Activated CD8-positive, alpha-beta memory T cell treated with anti-CD3 and anti-CD28 coated beads for 48 hours (primary cell): ENCODE measurements around the gene CASR.

Experiments
- DNase-seq, 3 experiments: peaks; one replicate each; pipeline ENCODE4 v3.0.0-alpha.2; 2020; ENCODE audit warnings: low read depth in 2 of 3, low spot score in 2 of 3

The CASR gene

DNA sequence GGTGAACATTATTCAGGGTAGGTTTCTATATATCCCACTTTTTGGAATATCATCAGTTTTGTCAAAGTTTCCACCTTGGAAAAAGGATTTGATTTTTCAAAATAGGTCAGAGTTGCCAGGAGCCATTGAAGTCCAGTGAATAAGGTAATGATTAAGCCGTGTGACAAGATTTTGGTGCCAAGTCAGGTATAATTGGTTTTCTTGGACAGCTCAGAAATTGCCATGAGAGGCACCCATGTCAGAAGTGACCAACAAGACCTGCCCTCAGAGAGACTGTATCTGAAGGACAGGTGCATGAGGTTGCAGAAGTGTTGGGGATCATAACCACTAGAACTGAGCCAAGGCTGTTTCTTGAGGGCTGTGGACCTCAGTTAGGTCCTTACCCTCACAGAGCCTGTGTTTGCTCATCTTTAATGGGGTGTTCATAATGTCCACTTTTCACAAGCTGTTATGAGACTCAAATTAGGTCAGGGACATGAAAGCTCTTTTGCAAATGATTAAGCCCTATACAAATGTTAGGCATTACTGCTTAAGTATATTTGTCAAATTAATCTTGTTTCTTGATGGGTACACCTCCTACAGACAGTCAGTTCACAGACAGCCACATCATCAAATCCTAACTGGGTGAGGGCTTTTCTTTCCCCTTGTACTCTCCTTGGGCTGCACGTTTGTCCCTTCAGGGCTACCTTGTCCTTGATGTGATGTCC lies 32.3 kb downstream of the CASR start:
- DNase-seq, result no peak

DNA sequence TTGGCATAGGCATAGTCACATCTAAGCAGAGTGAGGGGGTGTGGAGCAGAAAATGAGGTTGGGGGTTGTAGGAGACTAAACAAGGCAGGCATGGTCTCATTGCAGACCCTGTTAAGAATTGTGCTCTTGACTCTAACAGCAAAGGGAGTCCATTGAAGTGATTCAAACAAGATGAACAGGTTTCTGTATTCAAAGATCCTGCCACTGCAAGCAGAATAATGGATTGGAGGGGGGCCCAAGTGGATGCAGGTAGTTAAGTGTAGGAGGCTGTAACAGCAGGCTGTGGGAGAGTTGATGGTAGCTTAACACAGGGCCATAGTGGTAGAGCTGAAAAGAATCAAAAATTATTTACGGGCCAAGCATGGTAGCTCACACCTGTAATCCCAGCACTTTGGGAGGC lies 34.4 kb downstream of the CASR start:
- DNase-seq, result no peak

DNA sequence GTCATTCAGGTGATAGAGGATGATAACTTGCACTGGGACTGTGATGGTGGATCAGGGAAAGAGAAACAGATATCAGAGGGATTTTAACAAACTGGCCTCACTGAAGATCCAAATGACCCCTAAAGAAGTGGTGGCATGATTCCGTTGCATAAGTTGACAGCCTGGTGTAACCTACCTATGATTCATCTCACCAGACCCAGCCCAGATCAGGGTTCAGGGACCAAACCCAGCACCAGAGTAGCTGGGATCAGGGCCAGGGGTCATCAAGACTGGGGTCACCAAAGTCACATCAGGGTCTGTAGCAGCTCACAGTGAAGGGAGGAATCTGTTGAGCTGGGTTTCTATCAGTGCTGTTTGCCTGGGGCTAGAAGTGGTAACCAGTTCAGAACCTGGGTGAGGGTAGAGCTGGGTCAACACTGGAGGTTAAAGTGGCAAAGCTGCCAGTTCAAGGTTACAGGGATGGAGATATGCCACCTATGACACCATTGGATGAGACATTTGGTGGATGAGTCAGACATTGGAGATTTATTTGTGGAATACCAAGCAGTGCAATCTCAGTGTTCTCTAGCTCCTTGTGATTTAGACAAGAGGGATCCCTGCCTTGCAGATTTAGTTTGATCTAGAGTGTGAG lies 35.9 kb downstream of the CASR start:
- DNase-seq, result no peak

DNA sequence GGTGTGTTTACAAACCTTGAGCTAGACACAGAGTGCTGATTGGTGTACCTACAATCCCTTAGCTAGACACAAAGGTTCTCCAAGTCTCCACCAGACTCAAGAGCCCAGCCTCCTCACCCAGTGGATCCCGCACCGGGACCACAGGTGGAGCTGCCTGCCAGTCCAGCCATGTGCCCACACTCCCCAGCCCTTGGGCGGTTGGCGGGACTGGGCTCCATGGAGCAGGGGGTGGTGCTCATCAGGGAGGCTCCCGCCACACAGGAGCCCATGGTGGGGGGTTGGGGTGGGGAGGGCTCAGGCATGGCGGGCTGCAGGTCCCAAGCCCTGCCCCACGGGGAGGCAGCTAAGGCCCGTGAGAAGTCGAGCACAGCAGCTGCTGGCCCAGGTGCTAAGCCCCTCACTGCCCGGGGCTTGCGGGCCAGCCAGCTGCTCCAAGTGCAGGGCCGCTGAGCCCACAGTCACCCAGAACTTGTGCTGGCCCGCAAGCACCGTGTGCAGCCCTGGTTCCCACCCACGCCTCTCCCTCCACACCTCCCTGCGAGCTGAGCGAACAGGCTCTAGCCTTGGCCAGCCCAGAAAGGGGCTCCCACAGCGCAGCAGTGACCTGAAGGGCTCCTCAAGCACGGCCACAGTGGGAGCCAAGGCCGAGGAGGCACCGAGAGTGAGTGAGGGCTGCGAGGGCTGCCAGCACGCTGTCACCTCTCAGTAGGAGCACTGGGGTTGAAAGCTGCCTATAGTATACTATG lies 43.7 kb downstream of the CASR start:
- DNase-seq, result no peak

DNA sequence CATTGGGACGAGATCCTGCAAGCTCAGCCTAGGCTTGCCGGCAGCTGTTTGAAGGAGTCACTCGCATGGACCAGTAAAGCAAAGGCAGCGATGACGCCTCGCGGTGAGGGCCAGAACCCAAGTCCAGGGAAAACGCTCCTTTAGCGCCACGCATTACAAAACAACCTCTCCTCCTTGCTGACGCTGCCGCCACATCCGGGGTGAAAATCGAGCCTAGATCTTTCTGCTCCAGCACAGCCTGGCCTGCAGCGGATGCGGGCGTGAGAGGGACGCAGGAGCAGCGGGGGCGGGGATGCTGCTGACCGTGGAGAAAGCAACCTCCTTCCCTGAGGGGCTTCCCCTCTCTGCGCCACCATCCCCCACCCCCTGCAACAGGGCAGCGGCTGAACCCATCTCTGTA lies 46.7 kb downstream of the CASR start:
- no peak for DNase-seq

DNA sequence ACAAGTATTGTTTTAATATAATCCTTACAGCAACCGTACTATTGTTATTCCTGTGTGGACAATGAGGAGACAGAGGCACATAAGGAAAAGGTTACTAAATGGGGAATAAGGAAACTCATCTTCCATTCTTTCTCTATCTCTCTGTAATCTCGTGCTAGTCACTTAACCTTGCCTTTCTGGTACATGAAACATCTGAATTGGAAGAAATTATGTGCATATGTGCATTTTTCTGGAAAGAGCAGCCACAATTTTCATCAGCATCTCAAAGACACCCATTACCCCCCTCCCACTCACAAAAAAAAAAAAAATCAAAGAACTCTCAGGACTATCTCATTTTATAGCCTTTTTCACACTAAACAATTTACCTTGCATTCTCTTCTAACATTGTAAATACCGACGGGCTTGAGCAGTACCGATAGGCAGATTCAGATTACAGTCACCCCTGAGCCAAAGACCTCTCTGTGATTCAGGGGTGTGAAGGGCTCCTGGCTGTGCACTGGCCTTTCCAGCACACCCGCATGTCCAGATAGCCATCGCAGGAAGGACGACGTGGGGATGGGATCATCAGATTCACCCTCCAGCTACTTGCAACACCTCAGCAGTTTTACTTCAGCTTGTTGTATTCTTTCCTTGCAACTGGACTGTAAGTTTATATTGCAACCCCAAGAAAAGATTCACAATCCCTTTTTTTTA lies 48.1 kb downstream of the CASR start:
- no peak for DNase-seq

DNA sequence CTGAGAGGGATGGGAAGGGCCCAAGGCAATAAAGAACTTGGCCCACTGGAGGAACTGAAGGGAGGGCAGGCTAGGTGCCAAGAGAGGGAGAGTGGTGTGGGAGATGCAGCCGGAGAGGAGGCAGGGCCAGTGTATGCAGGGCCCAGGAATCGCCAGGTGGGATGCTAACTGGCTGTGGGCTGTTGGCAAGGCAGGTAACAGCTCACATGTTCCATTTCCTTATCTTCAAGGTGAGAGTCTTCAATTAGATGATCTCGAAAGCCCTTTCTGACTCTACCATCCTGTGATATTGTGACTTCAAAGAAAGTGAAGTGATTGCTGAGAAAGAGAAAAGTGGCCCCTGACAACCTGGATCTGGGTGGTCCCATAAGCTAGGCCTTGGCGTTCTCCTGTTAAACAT lies 49.0 kb downstream of the CASR start:
- DNase-seq, result no peak

DNA sequence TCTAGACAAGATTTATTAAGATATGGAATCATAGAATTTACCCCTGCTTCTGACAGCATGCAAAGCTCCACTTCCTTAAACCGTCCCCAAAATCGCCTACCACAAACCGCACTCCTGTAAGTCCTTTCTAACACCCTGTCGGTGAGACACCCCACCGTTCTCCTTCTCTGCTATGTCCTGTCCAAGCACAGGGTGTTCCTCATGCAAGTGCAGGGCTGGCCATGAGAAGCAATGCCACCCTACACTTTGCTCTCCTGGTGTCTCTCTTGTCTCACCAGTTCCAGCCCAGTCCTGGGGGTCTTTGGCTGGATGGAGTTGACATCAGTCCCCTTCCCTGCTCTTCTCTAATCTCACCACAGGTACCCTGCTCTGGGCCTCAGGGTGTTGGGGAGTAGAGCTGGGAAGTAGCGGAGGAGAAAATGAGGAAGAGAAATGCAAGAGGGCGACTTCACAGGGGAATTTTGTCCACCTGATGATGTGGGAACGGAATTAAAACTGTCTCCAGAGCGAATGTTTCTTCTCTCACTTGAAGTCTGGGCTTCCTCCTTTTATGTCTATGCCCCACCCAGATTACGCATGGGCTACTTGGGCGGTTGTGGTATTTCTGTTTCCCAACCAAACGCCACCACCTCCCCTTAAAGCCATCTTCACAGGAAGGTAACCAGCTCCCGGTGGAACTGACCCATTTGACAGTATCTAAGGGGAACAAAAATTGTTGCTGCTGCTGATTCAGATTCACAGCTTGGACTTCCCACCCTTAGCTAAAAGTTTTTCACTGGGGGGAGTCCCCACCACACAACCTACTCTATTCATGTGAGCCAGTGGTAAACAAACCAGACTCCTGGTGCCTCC lies 49.9 kb downstream of the CASR start:
- no peak for DNase-seq

DNA sequence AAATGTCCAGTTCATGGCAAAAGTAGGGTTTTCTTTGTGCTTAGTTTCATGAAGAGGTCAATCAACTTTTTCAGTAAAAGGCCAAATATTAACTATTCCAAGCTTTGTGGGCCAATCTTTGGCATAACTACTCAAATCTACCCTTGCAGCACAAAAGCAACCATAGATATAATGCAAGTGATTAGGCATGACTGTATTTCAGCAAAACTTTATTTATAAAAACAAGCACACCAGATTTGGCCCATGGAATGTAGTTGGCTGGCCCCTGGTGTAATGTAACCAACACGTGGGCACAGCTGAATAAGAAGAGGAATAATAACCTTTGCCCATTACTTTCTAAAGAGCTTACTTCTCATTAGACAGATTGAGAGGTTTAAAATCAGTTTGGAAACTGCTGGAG lies 50.6 kb downstream of the CASR start:
- no peak for DNase-seq

DNA sequence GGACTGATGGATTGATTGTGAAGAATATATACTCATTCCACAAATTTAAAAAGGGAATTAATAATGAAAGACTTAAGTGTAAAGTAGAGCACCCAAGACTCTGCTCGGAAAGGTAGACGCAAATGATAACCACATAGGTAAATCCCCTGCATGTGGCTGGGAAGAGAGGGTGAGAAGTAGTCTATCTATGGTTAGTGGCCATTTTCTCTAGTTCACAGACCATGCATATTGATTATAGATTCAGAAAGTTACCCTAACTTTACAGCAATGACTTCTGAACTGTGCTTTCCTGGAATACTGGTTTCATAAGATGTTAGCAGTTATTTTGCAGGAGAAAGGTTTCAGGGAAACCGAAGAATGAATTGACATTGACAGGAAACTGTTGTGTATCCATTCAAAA lies 51.7 kb downstream of the CASR start:
- no peak for DNase-seq

DNA sequence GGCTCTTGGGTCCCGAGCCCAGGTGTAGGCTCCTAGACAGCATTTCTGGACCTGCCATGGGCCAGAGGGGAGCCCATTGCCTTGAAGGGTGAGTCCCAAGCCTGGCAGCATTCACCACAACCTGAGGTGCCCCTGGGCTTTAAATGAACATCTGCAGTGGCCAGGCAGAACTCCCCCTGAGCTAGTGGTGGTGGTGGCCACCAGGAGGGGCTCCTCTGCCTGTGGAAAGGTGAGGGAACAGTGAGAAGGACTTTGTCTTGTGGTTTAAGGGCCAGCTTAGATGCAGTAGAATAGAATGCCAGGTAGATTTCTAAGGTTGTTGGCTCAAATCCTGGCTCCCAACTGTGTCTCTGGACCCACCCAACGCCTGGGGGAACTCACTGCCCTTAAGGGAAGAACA lies 55.6 kb downstream of the CASR start:
- no peak for DNase-seq

DNA sequence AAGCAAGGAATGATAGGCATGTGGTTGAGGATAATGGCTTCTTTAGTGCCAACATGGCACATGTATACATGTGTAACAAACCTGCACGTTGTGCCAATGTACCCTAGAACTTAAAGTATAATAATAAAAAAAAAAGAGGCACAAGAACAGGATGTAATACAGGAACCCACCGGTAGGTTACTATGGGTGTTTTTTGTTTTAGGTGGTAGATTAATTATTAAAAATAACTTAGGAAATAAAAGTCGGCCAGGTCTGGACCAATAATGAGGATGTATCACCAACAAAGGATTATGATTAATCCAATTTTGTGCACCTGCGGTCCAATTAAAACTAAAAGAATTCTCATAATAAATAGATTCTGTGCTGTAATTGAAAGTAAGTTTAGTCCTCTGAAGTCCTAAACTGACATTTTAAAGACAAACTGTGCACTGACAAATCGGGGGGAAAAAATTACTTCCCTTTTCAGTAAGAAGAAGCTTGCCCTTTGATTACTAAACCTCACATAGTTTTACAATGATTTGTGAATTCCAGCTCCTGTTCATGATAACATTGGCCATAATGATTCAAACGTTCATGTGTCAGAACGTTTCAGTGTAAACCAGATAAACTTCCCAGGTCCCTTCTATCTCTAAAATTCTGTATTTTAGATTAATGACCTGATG lies 62.2 kb downstream of the CASR start:
- DNase-seq, result no peak

DNA sequence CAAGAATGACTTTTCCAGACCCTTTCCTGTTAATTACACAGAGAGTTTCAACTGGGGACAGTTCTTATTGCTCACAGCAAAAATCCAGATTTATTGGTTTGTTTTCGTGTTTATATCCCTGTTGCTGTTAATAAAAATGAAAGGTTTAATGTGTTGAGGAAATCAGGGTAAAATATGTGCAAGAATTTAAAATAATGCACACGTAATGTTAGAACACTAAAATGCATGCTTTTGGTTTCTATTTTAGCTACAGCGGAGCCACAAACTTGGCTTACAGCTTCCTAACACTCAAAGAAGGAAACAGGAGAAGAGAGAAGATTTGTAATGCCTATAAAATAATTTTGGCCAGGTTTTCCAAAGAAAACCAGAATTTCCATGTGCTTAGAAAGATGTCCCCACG lies 62.7 kb downstream of the CASR start:
- no peak for DNase-seq

DNA sequence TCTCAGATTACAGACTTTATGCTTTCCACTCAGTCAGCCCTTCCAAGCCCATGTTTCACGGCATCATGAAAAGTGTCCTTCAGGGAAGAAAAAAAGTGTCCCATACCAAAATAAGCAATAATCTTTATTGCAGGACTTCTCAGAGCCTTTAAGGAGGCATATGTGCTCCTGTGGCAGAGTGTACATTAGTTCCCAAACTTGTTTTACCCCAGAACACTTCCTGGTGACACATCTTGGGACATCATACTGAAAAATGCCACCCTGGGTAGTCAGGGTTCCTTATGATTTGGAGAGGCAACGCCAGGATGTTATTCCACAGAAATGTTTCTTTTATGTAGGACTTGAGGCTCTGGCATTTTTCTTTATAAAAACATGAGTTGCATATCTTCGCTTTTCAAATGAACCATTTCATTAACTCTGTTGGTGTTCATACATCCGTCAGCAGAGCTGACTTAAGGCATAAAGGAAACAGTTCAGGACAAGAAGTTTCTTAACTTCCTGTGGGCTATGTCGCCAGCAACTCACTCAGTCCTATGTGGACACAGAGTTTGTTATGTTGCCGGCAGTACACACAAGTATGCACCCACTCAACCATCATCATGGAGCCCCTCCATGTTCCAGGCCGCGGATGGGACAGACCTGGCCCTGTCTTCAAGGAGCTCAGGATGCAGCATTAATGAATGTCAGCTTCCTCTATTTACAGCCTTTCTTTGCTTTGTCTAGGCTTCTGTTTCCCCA lies 63.8 kb downstream of the CASR start:
- DNase-seq, result no peak

DNA sequence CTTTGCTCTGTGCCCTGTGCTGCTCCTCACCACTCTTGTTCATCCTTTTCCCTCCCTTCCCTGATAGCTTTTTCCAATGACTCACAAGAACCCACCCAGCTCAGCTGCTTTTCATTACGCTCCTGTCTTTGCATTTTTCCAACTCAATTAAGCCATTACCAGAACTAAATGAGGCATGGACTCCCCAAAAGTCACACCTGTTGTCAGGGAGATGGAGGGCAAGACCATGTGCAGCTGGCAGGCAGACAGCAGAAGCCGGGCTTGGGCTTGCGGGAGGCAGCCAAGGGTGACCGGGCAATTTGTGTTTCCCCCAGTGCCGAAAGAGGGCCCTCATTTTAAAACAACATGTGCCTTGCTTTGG lies 64.3 kb downstream of the CASR start:
- no peak for DNase-seq

DNA sequence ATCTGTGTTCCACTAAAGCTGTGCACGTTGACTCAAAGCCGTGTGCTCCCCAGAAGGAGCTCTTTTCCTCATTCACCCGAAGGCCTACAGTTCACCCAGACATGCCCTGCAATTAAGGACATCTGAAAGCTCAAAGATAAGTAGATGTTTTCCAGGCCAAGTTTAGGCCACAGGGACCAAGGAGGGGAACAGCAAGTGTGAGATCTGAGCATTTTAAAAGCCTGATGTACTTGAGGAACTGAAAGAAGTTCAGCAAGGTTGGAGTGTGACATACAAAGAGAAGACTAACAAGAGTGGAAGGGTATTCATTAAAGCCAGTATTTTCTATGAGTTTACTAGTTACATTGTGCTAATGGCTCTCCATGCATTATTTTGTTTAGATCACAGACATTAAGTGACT lies 68.0 kb downstream of the CASR start:
- DNase-seq, result no peak

DNA sequence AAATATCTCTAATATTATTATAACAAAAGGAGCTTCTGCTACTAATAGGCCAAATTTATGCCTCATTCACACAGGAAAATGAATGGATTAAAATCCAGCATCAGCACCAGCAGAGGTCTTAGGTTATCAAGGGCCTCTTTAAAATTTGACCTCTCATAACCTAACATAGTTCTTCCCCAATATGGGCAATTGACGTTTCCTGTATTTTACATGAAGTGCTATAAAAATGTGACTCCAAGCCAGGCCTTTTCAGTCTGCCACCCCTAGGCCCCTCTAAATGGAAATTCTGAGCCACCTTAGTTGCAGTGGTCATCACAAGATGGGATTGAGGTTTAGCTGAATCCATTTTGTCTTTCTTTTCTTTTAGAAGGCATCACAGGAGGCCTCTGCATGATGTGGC lies 70.1 kb downstream of the CASR start:
- no peak for DNase-seq

DNA sequence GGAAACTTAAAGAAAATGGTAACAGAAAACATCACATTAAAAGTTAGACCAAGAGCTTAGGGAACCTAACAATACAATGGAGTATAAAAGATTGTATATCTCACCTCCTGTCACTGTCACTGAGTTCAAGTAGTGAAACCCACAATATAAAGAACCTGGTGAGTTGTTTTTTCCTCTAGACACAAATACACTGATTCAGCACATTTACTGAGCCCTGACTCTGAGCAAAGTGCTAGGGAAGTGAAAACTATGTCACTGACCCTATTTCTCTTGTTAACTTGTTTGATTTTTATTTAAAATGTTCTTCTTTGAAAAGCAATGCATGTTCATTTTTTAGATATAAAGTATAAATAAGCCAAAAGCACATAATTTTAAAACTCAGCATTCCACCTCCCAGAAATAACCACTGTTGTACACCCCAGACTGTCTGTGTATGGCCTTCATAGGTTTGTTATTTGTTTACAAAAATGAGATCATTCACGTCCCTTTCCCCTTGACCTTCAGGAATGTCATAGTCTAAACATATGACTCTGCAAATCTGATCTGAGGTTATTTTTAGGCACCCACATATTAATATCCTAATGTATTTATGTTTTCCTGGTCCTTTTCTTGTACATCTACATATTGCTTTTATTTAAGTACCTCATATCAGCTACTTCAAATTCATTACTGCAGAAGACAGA lies 72.4 kb downstream of the CASR start:
- DNase-seq, result no peak

DNA sequence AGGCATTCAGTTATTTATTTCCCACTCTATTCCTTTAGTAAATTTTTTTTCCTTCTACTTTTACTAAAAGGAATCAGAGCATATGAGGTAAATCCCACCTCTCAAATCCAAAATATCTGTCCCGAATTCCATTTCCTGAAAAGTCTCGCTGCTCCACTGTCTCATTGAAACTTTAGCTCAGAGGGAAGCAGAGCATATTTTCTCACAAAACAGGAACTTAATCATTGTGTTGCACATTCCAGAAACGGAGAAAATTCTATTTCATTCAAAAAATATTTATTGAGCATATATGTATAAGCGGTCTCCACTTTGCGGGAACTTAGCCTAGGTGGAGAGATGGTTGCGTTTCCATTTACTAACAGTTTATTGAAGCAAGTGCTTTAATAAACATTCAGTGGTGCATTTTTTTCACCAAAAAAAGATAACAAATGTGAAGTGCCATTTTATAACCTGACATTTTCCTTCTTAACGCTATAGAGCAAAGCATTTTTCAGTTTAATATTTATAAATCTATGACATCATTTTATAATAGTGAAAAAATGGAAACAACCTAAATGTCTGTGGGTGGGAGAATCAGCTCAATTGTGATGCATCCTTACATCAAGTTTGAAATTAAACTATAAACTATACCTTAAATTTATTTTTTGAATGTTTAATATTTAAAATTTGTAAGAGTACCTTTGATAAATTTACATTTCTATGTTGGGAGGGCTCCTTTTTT lies 74.3 kb downstream of the CASR start:
- DNase-seq, result no peak
